Left lung (tissue), 10 donors: Measurements from ENCODE around the gene TMEM161A. TPM values are rescaled to one million over a fixed set of nuclear protein-coding genes. Genes with fewer than 3 reads are reported as not detected.
"Not testable (repeated sequence)": the region's sequence is repeated elsewhere in the genome, so short reads cannot be mapped to it uniquely, and the experiment has no call there.

Experiments used
- ATAC-seq: fragments of 200-7000 bp; cut with Tn5 transposase; one replicate; pipeline ENCODE4 v1.9.1; 2020; ENCODE audit warnings: moderate library complexity
- DNase-seq, 4 donors: peaks; one replicate each; pipeline ENCODE4 v3.0.0-alpha.2; 2013 to 2020
- H3K27ac ChIP-seq, 2 donors: fragments of 200-600 bp; sonication (generic) in 1 of 2; one replicate each; pipeline versions ENCODE4 v1.5.0 to v1.8.0; 2020 to 2021
- H3K27me3 ChIP-seq, 2 donors: fragments of 200-600 bp; sonication (generic) in 1 of 2; one replicate each; pipeline versions ENCODE4 v1.5.0 to v1.8.0; 2020 to 2021
- H3K36me3 ChIP-seq, 2 donors: fragments of 200-600 bp; sonication (generic) in 1 of 2; one replicate each; pipeline versions ENCODE4 v1.5.0 to v1.8.0; 2020 to 2021
- H3K4me1 ChIP-seq, 2 donors: fragments of 200-600 bp; one replicate each; pipeline ENCODE4 v1.8.0; 2021
- H3K4me3 ChIP-seq, 2 donors: fragments of 200-600 bp; sonication (generic) in 1 of 2; one replicate each; pipeline versions ENCODE4 v1.5.0 to v1.8.0; 2020 to 2021; ENCODE audit warnings: mild to moderate bottlenecking in 1 of 2
- H3K9me3 ChIP-seq, 2 donors: fragments of 200-600 bp; sonication (generic) in 1 of 2; one replicate each; pipeline versions ENCODE4 v1.5.0 to v1.8.0; 2020 to 2021
- CTCF ChIP-seq, 2 donors: fragments of 200-600 bp; sonication (generic) in 1 of 2; IDR thresholded peaks; one replicate each; pipeline versions ENCODE4 v1.5.0 to v1.8.0; 2021; ENCODE audit warnings: antibody characterized with exemption in 2 of 2
- intact Hi-C, 2 donors: fragments of 100-400 bp; cut with DNase I; formaldehyde crosslinking; loops; one replicate each; pipeline versions ENCODE4 v1.11.2 to v1.14.2; 2022
- polyA plus RNA-seq, 6 donors: library from polyadenylated mRNA; unstranded; fragments of 120-200 nt; gene quantifications; one replicate each; pipeline ENCODE4 v1.2.1, GENCODE V29; 2013; ENCODE audit not compliant: insufficient read length in 6 of 6
- total RNA-seq, 2 donors: library from RNA; stranded (reverse); fragmentation: NEBNext Ultra II Directional; extraction: Animal tissue kit (Norgen Biotek cat#: 25700); gene quantifications; one replicate each; pipeline ENCODE4 v1.2.1, GENCODE V29; 2021
- donor health status: DM: no; HTN: yes; CAD: no.
- donor health status: DM: no; HTN: no; CAD: no.

Gene TMEM161A
- total and polyA plus RNA-seq, 8 donors: 22.3 to 28.0 (median 25.4) TPM

- H3K27me3 ChIP-seq: peaks cover 0 to 6% of the 10 kb centered on the region in 2 donors
- H3K36me3 ChIP-seq: peaks cover 0 to 6% of the 10 kb centered on the region in 2 donors
- no peak overlapping the region for H3K27ac ChIP-seq
- peak in 2 of 4 donors; percentile 40 to 59 for DNase-seq
- peaks cover 0 to 5% of the 10 kb centered on the region in 2 donors for H3K4me1 ChIP-seq
- intact Hi-C loops: no loop called here
- H3K9me3 ChIP-seq: no peaks in the 10 kb centered on the region
- no peak for TF ChIP-seq CTCF (IDR thresholded peaks at IDR 0.05)
- peak overlapping the region; percentile 5 to 7 for H3K4me3 ChIP-seq
- peak; percentile 80 for ATAC-seq
These were observed 32.8 kb downstream of the TMEM161A start for GRCh38 chr19:19105365-19106055.

- H3K4me3 ChIP-seq: no peak overlapping the region
- intact Hi-C loops: no loop called here
- ATAC-seq (no peak), DNase-seq (no peak)
- peaks cover 0 to 7% of the 10 kb centered on the region in 2 donors for H3K36me3 ChIP-seq
- no peaks in the 10 kb centered on the region for H3K9me3 ChIP-seq
- no peak for TF ChIP-seq CTCF (IDR thresholded peaks at IDR 0.05)
- no peaks in the 10 kb centered on the region for H3K27me3 ChIP-seq
- H3K4me1 ChIP-seq: no peaks in the 10 kb centered on the region
- no peak overlapping the region for H3K27ac ChIP-seq
These were observed 35.1 kb downstream of the TMEM161A start for GRCh38 chr19:19103167-19103566.

GRCh38 chr19:19102566-19102965 is 35.7 kb downstream of the TMEM161A start:
- intact Hi-C loops: not testable (repeated sequence)

GRCh38 chr19:19101540-19101939 is 36.7 kb downstream of the TMEM161A start:
- no peaks in the 10 kb centered on the region for H3K4me1 ChIP-seq
- ATAC-seq: no peak
- no peak overlapping the region for H3K27ac ChIP-seq
- no peak for DNase-seq
- intact Hi-C loops: no loop called here
- no peaks in the 10 kb centered on the region for H3K27me3 ChIP-seq
- H3K36me3 ChIP-seq: peaks cover 0 to 19% of the 10 kb centered on the region in 2 donors
- no peak for TF ChIP-seq CTCF (IDR thresholded peaks at IDR 0.05)
- no peaks in the 10 kb centered on the region for H3K9me3 ChIP-seq
- H3K4me3 ChIP-seq: no peak overlapping the region

More at GRCh38 chr19:19102566-19102965, 35.7 kb downstream of the TMEM161A start:
- not testable (repeated sequence) for DNase-seq, H3K4me1 ChIP-seq, H3K4me3 ChIP-seq, H3K27ac ChIP-seq, H3K9me3 ChIP-seq, H3K27me3 ChIP-seq, ATAC-seq
- H3K36me3 ChIP-seq: peaks cover 0 to 11% of the 10 kb centered on the region in 2 donors

GRCh38 chr19:19098703-19099632 is 39.3 kb downstream of the TMEM161A start:
- Histone ChIP-seq H3K4me3 (no peak overlapping the region), H3K4me1 (no peaks in the 10 kb centered on the region), H3K36me3 (peaks cover 0 to 19% of the 10 kb centered on the region in 2 donors), H3K9me3 (no peaks in the 10 kb centered on the region), H3K27ac (no peak overlapping the region), H3K27me3 (no peaks in the 10 kb centered on the region)
- TF ChIP-seq CTCF (IDR thresholded peaks at IDR 0.05): no peak
- intact Hi-C loops: no loop called here
- peak; percentile 59 for ATAC-seq
- no peak for DNase-seq
